Loucy (cell line): ENCODE measurements around the gene PPIL1.

Experiments used
- H2AFZ ChIP-seq: fragments of 200-600 bp; sonication (generic); 2 replicates; pipeline ENCODE4 v1.6.0; 2016; ENCODE audit warnings: antibody characterized with exemption, mild to moderate bottlenecking, low read length, moderate library complexity
- H3F3A ChIP-seq: fragments of 200-600 bp; 2 replicates; pipeline ENCODE4 v1.6.0; 2016; ENCODE audit warnings: antibody characterized with exemption, low read depth, mild to moderate bottlenecking
- H3K27me3 ChIP-seq: fragments of 200-600 bp; sonication (generic); 2 replicates; pipeline ENCODE4 v1.6.1; 2014; ENCODE audit warnings: low read length, mild to moderate bottlenecking; ENCODE audit not compliant: insufficient read depth, poor library complexity, severe bottlenecking
- H3K36me3 ChIP-seq: fragments of 200-600 bp; sonication (generic); 2 replicates; pipeline ENCODE4 v1.6.1; 2016; ENCODE audit warnings: low read length; ENCODE audit not compliant: insufficient read depth
- H3K4me1 ChIP-seq: fragments of 200-600 bp; sonication (generic); 2 replicates; pipeline ENCODE4 v1.5.1; 2014; ENCODE audit warnings: low read length, mild to moderate bottlenecking; ENCODE audit not compliant: insufficient read depth, poor library complexity, severe bottlenecking
- H3K4me2 ChIP-seq: fragments of 200-600 bp; sonication (generic); 2 replicates; pipeline ENCODE4 v1.6.0; 2014; ENCODE audit warnings: antibody characterized with exemption, low read length, low read depth, mild to moderate bottlenecking; ENCODE audit not compliant: poor library complexity, severe bottlenecking
- H3K4me3 ChIP-seq: fragments of 200-600 bp; sonication (generic); 2 replicates; pipeline ENCODE4 v1.5.1; 2014; ENCODE audit warnings: low read length, mild to moderate bottlenecking, mixed read lengths; ENCODE audit not compliant: poor library complexity, severe bottlenecking
- H3K79me2 ChIP-seq: fragments of 200-600 bp; sonication (generic); 2 replicates; pipeline ENCODE4 v1.6.1; 2014; ENCODE audit warnings: low read length; ENCODE audit not compliant: insufficient read depth
- H3K9ac ChIP-seq: fragments of 200-600 bp; sonication (generic); 2 replicates; pipeline ENCODE4 v1.6.0; 2014; ENCODE audit warnings: mild to moderate bottlenecking, low read depth, low read length, moderate library complexity; ENCODE audit not compliant: poor library complexity, severe bottlenecking
- H3K9me2 ChIP-seq: fragments of 200-600 bp; sonication (generic); replicated peaks from 2 replicates; pipeline ENCODE4 v1.6.1; 2016; ENCODE audit warnings: low read depth, low read length, mixed read lengths
- H3K9me3 ChIP-seq: fragments of 200-600 bp; sonication (generic); 2 replicates; pipeline ENCODE4 v1.6.1; 2014; ENCODE audit warnings: mild to moderate bottlenecking, antibody characterized with exemption, low read length, low read depth; ENCODE audit not compliant: insufficient read depth
- H4K20me1 ChIP-seq: fragments of 200-600 bp; sonication (generic); 2 replicates; pipeline ENCODE4 v1.6.0; 2014; ENCODE audit warnings: antibody characterized with exemption, low read length, mild to moderate bottlenecking; ENCODE audit not compliant: insufficient read depth, poor library complexity, severe bottlenecking
- EZH2phosphoT487 ChIP-seq: fragments of 200-600 bp; IDR thresholded peaks from 2 replicates; pipeline ENCODE4 v1.6.1; 2018; ENCODE audit warnings: antibody characterized with exemption, mild to moderate bottlenecking, moderate library complexity, borderline replicate concordance
- TF ChIP-seq, protein P1 (sequence below): fragments of 200-600 bp; sonication (generic); conservative IDR thresholded peaks from 2 replicates; pipeline ENCODE4 v1.5.1; 2014; ENCODE audit warnings: mild to moderate bottlenecking, antibody characterized with exemption, low read length

Gene PPIL1

DNA sequence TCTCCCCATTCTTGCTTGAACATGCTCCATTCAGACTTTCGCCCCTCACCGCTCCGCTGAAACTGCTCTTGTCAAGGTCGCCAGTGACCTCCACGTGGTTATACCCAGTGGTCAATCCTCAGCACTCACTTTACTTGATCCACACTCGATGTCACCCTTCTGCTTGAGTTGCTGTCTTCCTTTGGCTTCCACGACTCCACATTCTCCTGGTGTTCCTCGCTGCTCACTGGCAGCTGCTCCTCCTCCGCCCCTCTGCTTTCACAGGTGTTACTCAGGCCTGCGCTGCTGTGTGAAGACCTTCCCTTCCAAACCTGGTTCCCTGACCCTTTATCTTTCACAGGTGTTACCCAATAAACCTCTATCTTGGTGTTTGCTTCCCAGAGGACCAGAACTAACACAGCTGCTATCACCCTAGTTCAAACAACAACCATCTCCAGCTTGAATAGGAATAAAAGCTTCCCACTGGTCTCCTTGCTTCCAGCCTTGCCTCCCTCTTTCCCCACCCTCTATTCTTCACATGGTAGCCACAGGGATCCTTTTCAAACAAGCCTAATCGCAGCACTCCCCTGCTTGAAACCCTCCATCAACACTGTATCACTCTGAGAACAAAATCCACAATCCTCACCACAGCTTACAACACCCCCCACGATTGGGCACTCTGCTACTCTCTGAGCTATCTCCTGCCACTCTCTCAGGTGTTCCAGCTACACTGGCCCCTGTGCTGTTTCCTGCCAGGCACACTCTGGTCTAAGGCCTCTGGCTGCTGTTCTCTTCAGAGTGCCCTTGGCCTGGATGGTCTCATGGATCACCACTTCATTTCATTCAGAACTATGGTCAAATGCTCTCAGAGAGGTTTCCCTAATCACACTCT, 10.7 kb downstream of the PPIL1 start:
- Histone ChIP-seq H3K4me2 (no peak overlapping the region), H3F3A (no peaks in the 10 kb centered on the region), H3K4me1 (peaks cover 29% of the 10 kb centered on the region), H3K9ac (no peak overlapping the region), H3K27me3 (no peaks in the 10 kb centered on the region), H2AFZ (no peak overlapping the region), H4K20me1 (peaks cover 32% of the 10 kb centered on the region), H3K36me3 (peaks cover 50% of the 10 kb centered on the region; the same call in 1 of the 2 replicates), H3K79me2 (peaks cover 78% of the 10 kb centered on the region), H3K4me3 (no peak overlapping the region), H3K9me3 (no peaks in the 10 kb centered on the region), H3K9me2 (no peaks in the 10 kb centered on the region)
- TF ChIP-seq, protein P1, sequence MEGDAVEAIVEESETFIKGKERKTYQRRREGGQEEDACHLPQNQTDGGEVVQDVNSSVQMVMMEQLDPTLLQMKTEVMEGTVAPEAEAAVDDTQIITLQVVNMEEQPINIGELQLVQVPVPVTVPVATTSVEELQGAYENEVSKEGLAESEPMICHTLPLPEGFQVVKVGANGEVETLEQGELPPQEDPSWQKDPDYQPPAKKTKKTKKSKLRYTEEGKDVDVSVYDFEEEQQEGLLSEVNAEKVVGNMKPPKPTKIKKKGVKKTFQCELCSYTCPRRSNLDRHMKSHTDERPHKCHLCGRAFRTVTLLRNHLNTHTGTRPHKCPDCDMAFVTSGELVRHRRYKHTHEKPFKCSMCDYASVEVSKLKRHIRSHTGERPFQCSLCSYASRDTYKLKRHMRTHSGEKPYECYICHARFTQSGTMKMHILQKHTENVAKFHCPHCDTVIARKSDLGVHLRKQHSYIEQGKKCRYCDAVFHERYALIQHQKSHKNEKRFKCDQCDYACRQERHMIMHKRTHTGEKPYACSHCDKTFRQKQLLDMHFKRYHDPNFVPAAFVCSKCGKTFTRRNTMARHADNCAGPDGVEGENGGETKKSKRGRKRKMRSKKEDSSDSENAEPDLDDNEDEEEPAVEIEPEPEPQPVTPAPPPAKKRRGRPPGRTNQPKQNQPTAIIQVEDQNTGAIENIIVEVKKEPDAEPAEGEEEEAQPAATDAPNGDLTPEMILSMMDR: no peak
- TF ChIP-seq EZH2phosphoT487: no peak

DNA sequence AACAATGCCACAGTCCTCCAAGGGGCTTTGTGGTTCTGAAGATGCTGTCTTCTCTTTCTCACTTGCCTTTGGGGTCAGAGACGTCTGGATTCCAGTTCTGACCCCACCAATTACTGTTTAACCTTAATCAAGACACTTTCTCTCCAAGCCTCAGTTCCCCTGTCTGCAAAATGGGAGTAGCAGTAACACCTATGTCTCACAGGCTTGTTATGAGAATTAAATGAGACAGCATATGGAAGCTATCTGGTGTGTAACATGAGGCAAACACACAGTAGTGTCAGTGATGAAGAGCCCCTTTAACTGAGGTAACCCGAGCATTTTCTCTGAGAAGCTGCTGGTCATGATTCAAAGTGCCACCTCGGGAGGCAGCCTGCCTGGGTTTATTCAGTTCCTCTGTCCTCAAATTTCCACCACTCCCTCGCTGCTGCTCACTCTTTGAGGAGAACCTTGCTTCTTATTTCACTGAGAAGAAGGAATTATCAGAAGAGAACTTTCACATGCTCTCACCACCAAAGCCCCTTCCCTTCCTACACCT, 11.7 kb downstream of the PPIL1 start:
- H3K4me2 ChIP-seq: no peak overlapping the region
- H3K4me1 ChIP-seq: peaks cover 21% of the 10 kb centered on the region
- H3K27me3 ChIP-seq: no peaks in the 10 kb centered on the region
- H3K4me3 ChIP-seq: no peak overlapping the region
- H3K36me3 ChIP-seq: peaks cover 57% of the 10 kb centered on the region; the same call in 1 of the 2 replicates
- peaks cover 23% of the 10 kb centered on the region for H4K20me1 ChIP-seq
- H2AFZ ChIP-seq: no peak overlapping the region
- peaks cover 76% of the 10 kb centered on the region for H3K79me2 ChIP-seq
- H3K9ac ChIP-seq: no peak overlapping the region
- no peak for TF ChIP-seq EZH2phosphoT487
- TF ChIP-seq, protein P1: no peak
- no peaks in the 10 kb centered on the region for H3F3A ChIP-seq
- no peaks in the 10 kb centered on the region for H3K9me3 ChIP-seq
- no peaks in the 10 kb centered on the region for H3K9me2 ChIP-seq

DNA sequence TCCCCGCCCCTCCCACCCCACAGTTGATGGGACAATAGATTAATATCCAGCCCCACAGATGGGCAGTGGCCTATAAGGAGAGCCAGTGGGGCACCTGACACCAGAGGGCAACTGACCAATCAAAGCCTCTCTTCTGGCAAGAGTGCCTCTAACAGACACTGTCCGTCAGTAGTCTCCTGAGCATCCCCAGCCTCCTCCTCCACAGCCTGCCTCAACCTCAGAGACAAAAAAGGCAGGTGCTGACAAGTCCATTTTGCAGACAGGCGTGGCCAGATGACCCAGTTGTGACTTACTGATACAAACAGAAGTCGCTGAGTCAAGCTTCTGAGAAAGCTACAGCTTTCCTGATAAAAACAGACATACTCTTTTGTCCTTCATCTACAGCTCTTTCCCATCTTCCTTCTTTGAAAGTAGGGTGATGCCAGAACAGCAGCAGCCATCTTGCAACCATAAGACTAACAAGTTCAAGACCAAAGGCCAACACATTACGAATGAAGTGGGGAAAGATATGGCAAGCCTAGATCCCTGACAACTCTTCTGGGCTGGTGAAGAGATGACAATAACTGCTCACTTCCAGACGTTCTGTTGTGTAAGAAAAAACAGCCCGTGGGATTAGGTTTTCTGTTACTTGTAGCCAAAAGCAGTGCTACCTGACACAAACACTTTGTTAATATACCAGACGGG, 12.3 kb downstream of the PPIL1 start:
- Histone ChIP-seq H2AFZ (no peak overlapping the region), H3K9me2 (no peaks in the 10 kb centered on the region), H3K27me3 (no peaks in the 10 kb centered on the region), H3K4me3 (no peak overlapping the region), H3K9ac (no peak overlapping the region), H3K9me3 (no peaks in the 10 kb centered on the region), H4K20me1 (peaks cover 18% of the 10 kb centered on the region), H3K4me2 (no peak overlapping the region), H3K36me3 (peaks cover 61% of the 10 kb centered on the region; the same call in 1 of the 2 replicates), H3F3A (no peaks in the 10 kb centered on the region), H3K4me1 (peaks cover 17% of the 10 kb centered on the region), H3K79me2 (peaks cover 76% of the 10 kb centered on the region)
- TF ChIP-seq, protein P1: no peak
- TF ChIP-seq EZH2phosphoT487: no peak
